22Rv1 (cell line): ENCODE data around the gene NAT9.

Source experiments
- ZFX ChIP-seq: fragments of 450-650 bp; IDR thresholded peaks from 2 replicates; pipeline ENCODE4 v1.6.1; 2017; ENCODE audit warnings: antibody characterized with exemption, borderline replicate concordance
- TF ChIP-seq, protein P1 (sequence below): fragments of 450-650 bp; IDR thresholded peaks from 2 replicates; pipeline ENCODE4 v1.5.1; 2017; ENCODE audit warnings: mild to moderate bottlenecking

DNA sequence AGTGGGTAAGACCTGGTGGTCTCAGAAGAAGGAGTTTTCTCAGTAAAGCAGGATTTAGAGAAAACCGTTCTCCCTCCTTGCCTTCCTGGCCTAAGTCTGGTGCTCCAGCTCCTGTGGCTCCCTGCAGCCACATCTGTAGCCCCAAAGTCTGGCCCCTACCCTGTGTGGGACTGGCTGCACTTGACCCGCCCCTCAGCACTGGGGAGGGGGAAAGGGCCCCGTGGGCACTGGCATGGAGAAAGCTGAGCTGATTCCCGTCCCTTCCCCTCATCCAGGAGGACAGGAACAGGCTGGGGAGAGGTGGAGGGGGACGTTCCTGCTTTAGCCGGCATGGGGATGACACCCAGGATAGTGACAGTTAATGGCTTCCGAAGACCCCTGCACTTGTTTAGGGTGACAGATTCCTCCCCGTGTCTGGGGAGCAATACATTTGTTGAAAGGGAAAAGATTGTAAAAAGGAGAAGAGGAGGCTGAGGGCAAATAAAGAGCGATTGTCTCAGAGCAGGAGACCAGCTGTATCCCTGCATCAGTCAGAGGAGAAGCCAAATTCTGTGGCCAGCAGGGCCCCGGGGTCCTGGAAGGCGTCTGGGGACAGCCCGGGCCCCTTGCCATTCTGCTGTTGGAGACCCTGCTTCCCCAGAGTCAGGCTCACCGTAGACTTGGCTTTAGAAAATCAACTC lies 45.6 kb upstream of the NAT9 start:
- TF ChIP-seq, protein P1, sequence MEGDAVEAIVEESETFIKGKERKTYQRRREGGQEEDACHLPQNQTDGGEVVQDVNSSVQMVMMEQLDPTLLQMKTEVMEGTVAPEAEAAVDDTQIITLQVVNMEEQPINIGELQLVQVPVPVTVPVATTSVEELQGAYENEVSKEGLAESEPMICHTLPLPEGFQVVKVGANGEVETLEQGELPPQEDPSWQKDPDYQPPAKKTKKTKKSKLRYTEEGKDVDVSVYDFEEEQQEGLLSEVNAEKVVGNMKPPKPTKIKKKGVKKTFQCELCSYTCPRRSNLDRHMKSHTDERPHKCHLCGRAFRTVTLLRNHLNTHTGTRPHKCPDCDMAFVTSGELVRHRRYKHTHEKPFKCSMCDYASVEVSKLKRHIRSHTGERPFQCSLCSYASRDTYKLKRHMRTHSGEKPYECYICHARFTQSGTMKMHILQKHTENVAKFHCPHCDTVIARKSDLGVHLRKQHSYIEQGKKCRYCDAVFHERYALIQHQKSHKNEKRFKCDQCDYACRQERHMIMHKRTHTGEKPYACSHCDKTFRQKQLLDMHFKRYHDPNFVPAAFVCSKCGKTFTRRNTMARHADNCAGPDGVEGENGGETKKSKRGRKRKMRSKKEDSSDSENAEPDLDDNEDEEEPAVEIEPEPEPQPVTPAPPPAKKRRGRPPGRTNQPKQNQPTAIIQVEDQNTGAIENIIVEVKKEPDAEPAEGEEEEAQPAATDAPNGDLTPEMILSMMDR: no peak
- no peak for TF ChIP-seq ZFX
